GM12874 (cell line): ENCODE measurements around the gene MRPL55.

Experiments
- TF ChIP-seq, protein P1 (sequence below): IDR thresholded peaks from 2 replicates; pipeline ENCODE4 v1.5.1; 2011; ENCODE audit warnings: low read depth, mild to moderate bottlenecking, control low read depth, low read length, moderate library complexity; ENCODE audit not compliant: insufficient read depth

Gene MRPL55

DNA sequence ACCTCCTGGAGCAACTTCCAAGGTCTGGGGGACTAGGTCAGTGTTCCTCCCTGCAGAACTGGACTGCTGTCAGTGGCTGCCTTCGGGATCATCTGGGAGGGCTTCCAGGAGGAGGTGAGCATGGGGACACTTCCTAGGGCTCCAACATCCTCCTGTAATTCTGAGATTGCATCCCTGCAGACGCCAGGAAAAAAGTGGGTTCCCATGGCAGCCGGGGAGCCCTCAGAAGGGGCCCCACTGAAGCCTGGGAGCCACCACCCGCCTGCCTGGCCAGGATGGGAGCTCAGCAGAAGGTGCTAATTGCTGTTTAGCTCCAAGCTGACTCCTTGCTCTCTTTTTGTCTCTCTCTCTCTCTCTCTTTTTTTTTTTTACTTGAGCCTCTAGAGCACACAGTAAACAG is 42.7 kb downstream of the MRPL55 start:
- TF ChIP-seq, protein P1, sequence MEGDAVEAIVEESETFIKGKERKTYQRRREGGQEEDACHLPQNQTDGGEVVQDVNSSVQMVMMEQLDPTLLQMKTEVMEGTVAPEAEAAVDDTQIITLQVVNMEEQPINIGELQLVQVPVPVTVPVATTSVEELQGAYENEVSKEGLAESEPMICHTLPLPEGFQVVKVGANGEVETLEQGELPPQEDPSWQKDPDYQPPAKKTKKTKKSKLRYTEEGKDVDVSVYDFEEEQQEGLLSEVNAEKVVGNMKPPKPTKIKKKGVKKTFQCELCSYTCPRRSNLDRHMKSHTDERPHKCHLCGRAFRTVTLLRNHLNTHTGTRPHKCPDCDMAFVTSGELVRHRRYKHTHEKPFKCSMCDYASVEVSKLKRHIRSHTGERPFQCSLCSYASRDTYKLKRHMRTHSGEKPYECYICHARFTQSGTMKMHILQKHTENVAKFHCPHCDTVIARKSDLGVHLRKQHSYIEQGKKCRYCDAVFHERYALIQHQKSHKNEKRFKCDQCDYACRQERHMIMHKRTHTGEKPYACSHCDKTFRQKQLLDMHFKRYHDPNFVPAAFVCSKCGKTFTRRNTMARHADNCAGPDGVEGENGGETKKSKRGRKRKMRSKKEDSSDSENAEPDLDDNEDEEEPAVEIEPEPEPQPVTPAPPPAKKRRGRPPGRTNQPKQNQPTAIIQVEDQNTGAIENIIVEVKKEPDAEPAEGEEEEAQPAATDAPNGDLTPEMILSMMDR = no peak

DNA sequence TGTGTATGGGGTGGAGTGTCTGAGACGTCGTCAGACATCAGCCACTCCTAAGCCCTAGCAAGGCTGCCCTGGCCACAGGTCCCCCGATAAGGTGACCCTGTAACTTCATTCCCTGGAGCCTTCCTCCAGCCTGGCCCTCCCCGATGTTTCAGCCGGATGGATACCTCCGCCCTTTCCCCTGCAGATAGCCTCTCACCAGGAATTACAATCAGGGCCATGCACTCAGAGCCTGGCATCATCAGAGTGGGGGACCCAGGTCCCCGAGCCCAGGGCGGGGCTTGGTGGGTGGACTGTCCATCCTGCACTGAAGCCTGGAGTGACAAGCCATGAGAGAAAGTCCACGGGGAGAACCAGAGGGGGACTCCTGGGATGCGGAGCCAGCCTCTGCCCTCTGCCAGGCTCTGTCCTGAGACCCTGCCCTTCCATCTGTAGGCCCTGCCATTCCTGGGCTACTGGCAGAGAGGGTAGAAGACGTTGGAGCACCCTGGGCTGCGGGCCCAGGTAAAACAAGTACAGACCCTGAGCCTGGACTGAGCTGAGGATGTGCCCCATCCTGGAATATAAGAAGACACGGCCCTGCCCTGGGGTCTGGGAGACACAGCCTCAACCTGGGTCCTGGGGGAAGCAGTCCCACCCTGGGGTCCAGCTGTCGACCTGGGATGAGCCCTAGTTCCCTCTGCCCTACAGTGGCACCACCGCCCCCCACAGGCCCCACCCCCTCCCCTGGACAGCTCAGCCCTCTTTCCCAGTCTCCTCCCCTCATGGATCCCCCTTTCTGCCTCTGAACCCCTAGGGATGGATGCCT is 43.4 kb downstream of the MRPL55 start:
- TF ChIP-seq, protein P1 = no peak

DNA sequence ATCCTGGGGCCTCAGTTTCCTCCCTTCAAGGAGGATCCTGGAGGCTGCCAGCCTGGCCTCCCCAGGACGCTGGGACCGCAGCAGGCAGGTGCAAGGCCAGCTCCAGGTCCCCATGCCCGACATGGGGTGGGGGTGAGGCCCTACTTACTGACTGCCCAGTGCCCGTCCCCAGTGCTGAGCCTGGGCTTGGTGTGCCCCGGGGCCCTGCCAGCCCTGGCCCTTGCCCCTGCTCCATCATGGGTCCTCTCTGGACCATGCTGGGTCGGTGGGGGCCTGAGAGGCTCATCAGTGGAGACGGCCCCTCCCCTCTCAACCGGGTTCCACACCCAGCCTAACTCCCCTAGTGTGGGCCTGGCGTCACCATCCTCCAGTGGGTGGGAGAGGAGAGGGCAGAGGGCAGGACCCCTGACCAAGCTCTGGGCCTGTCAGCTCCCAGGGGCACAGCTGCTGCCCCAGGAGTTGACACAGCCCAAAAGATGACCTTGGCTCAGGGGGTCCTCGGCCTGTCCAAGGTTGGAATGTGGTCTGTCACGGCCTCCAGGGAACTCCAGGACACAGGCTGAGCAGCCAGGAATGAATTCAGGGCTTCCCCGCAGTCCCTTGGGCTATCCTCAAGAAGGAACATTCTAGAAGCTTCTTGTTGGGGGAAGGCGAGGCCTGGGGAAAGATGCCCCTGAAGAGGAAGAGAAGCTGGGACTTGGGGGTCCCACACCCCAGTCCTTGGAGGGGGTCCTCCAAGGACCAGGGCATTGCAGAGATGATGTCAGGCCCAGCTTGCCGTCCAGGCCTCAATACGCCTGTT is 44.2 kb downstream of the MRPL55 start:
- TF ChIP-seq, protein P1 = no peak

DNA sequence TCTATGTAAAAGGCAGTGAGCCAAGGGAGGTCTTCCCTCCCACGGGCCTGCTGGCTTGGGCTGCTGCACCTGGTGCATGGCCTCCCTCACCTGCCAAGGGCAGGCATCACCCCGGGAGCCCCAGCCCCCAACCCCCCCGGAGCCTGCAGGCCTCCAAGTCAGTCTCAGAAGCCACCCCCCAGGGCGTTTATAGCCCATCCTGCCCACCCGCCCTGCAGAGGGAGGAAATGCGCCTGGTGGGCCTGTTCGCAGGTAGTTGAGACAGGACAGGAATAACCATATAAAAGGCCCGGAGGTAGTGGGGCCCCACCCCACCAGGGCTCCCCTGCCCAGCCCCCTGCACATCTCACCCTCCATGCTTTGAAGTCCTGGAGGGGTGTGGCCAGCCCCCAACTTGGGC is 44.8 kb downstream of the MRPL55 start:
- TF ChIP-seq, protein P1 = no peak

DNA sequence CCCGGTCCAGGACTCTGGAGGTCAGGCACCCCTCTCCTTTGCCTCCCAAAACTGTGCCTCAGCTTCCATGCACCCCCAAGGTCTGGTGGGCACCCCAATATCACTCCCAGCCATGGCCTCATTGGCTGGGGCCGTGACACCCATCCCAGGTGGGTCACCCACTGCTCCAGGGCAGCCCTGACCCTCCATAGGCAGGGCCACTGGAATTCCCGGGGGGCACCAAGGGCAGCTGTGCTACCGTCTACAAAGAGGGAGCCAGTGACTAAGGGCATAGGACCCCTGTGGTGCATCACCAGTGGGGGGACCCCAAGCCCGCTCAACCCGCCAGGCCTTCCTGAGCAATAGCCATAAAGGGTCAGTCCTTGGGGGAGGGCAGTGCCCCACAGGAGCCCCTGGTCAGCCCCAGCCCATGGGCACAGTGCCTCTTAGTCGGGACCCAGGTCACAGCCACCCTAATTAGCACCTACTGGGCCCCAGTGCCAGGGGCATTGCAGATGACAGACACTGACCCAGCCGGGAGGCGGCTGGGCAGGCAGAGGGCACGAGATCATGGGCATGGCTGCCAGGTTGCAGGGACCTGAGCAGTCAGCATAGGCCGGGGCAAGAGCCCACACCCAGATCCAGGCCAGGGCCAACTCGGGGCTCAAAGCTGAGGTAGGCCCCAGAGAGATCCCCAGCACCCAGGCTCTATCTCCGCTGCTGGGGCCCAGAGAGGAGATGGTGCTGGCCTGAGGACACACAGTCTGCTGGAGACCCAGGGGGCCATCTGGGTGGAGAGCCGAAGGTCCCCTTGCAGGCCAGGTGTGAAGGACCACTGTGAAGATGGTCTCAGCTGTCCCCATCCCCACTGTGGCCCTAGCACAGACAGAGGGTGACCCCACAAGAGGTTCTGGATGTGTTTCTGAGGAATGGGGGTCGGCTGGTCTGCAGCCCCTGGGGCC is 45.6 kb downstream of the MRPL55 start:
- TF ChIP-seq, protein P1 = no peak

GRCh38 chr1:228062812-228063211 is 46.3 kb downstream of the MRPL55 start:
- TF ChIP-seq, protein P1 = no peak
